OCI-M2 (cell line): ENCODE measurements around the gene DIS3L2.
"Not testable (repeated sequence)": the region's sequence is repeated elsewhere in the genome, so short reads cannot be mapped to it uniquely, and the experiment has no call there.

Experiments
- DNase-seq: peaks from one replicate; lab custom pipeline; 2025; ENCODE audit not compliant: unreplicated experiment; lab: John Stamatoyannopoulos, UW

DIS3L2 gene

GRCh38 chr2:232363064-232363783 is 401.7 kb downstream of the DIS3L2 start:
- DNase-seq: not testable (repeated sequence)

GRCh38 chr2:232363784-232364615 is 402.5 kb downstream of the DIS3L2 start:
- DNase-seq: no peak

DNA sequence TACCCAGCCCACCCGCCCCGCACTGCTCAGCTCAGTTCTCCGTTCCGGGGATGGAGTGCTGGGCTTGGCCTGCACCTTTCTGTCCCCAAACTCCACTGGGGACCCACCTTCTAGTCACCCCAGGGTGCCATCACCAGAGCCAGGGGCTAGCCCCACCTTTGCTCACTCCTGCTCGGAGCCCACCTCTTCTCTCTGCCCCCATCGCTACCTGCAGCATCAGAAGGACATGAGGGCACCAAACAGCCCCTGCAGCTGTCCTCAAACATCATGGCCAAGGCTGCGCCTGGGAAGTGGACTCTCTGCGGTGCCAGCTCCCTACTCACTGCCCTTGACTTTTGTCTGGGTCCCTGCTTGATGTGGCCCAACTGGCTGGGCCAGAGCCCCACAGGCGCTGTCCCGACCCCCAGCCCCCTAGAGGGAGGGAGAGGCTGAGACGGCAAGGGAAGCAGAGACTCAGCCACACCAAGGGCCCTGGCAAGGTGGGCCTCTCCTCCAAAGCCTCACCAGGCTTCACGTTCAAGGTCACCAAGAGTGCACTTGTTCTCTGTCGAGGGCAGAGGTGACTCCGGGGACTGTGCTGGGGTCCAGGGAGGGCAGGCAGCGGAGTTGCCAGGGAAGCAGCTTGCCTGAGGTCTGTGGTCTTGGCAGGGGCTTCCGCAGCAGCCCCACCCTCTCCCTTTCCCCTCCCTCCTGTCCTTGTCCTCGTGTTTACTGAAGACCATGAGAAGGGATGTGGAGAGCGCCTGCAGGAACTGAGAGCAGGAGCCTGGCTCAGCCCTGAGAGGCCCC is 403.5 kb downstream of the DIS3L2 start:
- DNase-seq: not testable (repeated sequence)

GRCh38 chr2:232365621-232366321 is 404.3 kb downstream of the DIS3L2 start:
- no peak for DNase-seq

- not testable (repeated sequence) for DNase-seq
These were observed 404.9 kb downstream of the DIS3L2 start for GRCh38 chr2:232366461-232366860.

GRCh38 chr2:232367016-232367415 is 405.5 kb downstream of the DIS3L2 start:
- DNase-seq: no peak

GRCh38 chr2:232367591-232368233 is 406.2 kb downstream of the DIS3L2 start:
- DNase-seq: no peak

DNA sequence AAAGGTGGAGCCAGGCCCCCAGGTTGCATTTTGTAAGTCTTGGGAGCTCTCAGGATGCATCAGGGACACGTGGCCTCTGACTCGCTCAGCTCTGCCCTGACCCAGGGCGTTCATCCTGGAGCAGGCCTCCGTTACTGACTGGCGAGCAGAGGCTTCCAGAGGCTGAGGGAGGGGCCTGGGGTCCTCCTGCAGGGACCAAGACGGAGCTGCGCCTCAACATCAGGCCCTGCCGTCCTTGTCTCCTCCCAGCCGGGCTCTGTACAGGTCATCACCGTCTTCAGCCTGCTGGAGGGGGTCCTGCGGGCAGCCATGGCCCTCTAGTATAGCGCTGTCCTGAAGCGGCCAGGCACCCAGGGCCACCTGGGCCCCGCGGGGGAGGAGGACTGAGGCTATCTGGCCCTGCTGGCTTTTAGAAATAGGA is 406.8 kb downstream of the DIS3L2 start:
- no peak for DNase-seq

- DNase-seq: no peak
These were observed 407.8 kb downstream of the DIS3L2 start for GRCh38 chr2:232369126-232369951.

GRCh38 chr2:232370007-232370406 is 408.5 kb downstream of the DIS3L2 start:
- not testable (repeated sequence) for DNase-seq

- no peak for DNase-seq
These were observed 411.0 kb downstream of the DIS3L2 start for GRCh38 chr2:232372231-232373208.

DNA sequence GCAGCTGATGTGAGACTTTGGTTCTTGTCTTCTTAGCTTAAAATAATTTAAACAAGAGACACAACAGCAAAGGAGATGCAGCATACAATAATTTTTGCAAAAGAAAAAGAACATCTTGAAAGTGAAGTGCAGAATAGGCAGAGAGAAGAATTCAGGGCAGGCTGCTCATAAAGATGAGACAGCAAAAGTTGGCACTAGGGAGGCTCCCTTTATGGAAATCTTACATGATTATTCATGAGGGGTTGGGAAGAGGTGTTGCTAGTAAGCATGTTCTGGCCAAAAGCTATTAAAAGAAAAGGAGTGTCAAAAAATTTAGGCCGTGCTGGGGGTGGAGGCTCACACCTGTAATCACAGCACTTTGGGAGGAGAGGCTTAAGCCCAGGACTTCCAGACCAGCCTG is 412.8 kb downstream of the DIS3L2 start:
- no peak for DNase-seq

DNA sequence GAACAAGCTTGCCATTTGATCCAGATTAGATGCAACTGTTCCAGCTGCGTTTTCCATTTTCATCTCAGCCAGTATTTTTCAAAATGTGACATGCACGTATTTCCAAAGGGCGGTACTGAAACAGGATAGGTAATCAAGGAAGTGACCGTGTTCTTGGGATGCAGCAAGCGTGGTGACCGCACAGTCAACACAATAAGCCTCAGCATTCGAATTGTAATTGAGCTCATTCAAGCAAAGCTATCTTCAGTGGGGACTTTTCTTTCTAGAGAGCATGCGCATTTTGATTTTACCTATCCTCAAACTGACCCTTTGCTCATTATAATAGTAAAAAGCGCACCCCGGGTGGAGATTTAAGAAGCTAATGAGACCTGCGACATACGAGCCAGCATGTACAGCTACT is 413.7 kb downstream of the DIS3L2 start:
- no peak for DNase-seq

- no peak for DNase-seq
These were observed 414.7 kb downstream of the DIS3L2 start for GRCh38 chr2:232376260-232376659.

DNA sequence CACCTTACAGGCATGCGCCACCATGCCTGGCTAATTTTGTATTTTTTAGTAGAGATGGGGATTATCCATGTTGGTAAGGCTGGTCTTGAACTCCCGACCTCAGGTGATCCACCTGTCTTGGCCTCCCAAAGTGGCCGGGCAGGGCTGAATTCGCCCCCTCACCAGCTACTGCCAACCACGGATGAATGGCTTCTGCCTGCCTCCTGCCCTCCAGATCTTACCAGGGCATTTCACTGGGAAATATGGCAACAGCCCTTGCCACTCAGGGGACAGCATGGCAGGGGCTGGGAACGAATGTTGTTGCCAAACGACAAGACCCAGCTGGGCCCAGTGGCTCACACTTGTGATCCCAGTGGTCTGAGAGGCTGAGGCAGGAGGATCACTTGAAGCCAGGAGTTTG is 415.2 kb downstream of the DIS3L2 start:
- DNase-seq: no peak

DNA sequence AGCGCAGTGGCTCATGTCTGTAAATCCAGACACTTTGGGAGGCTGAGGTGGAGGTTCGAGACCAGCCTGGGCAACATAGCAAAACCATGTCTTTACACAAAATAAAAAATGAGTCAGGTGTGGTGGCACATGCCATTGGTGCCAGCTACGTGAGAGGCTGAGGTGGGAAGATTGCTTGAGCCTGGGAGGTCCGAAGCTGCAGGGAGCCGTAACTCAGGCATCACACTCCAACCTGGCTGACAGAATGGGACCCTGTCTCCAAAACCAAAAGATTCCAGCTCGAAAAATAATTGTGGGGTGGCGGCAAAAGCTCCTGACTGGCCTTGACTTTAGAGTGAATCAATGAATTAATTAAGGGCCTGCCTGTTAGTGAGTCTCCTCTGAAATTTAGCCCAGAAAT is 415.8 kb downstream of the DIS3L2 start:
- no peak for DNase-seq

GRCh38 chr2:232377841-232378734 is 416.6 kb downstream of the DIS3L2 start:
- DNase-seq: no peak
